Thyroid gland (tissue), 4 donors: ENCODE results near the gene LRTM1. TPM values are rescaled to one million over a fixed set of nuclear protein-coding genes. Genes with fewer than 3 reads are reported as not detected.

Source experiments
- DNase-seq, 2 donors: peaks; one replicate each; pipeline ENCODE4 v3.0.0-alpha.2; 2019
- H3K27ac ChIP-seq, 3 donors: fragments of 200-600 bp; sonication (generic); 1 replicate in 2 of 3; 2 replicates in 1 of 3; pipeline ENCODE4 v1.5.1; 2016 to 2019; ENCODE audit warnings: mild to moderate bottlenecking in 1 of 3, moderate library complexity in 1 of 3
- H3K27me3 ChIP-seq: fragments of 200-600 bp; sonication (generic); one replicate; pipeline ENCODE4 v1.5.1; 2019
- H3K36me3 ChIP-seq, 2 donors: fragments of 200-600 bp; sonication (generic); one replicate each; pipeline ENCODE4 v1.5.1; 2016 to 2019
- H3K4me1 ChIP-seq, 2 donors: fragments of 200-600 bp; sonication (generic); one replicate each; pipeline ENCODE4 v1.5.1; 2017 to 2019
- H3K4me3 ChIP-seq, 3 donors: fragments of 200-600 bp; sonication (generic); replicated peaks in 1 of 3; 1 replicate in 2 of 3; 2 replicates in 1 of 3; pipeline ENCODE4 v1.5.1; 2016; ENCODE audit warnings: mild to moderate bottlenecking in 1 of 3
- H3K9me3 ChIP-seq: fragments of 200-600 bp; sonication (generic); one replicate; pipeline ENCODE4 v1.5.1; 2017
- CTCF ChIP-seq, 6 experiments: fragments of 200-600 bp in 3 of 6; fragments of 450-650 bp in 3 of 6; sonication (generic) in 3 of 6; IDR thresholded peaks; one replicate each; pipeline ENCODE4 v1.5.1; 2016 to 2019; ENCODE audit warnings: antibody characterized with exemption in 6 of 6, mild to moderate bottlenecking in 2 of 6, inconsistent platforms in 1 of 6, moderate library complexity in 1 of 6
- POLR2A ChIP-seq, 2 donors: fragments of 450-650 bp; IDR thresholded peaks; one replicate each; pipeline ENCODE4 v1.6.1; 2017; ENCODE audit warnings: antibody characterized with exemption in 2 of 2, mild to moderate bottlenecking in 2 of 2, moderate library complexity in 1 of 2
- WGBS, 2 donors: methylation state at CpG; one replicate each; pipeline ENCODE4 v1.1.5; 2017; 5-methylcytosine and 5-hydroxymethylcytosine counted together
- intact Hi-C: fragments of 100-400 bp; cut with DNase I; formaldehyde crosslinking; loops from one replicate; pipeline ENCODE4 v1.15.1; 2023
- total RNA-seq, 4 donors: library from RNA; depleted of rRNA; stranded (reverse); fragments of >200 nt; gene quantifications; one replicate each; pipeline ENCODE4 v1.2.3, GENCODE V29; 2016

LRTM1 gene
- total RNA-seq, 4 donors from 2014 or later = not detected

DNA sequence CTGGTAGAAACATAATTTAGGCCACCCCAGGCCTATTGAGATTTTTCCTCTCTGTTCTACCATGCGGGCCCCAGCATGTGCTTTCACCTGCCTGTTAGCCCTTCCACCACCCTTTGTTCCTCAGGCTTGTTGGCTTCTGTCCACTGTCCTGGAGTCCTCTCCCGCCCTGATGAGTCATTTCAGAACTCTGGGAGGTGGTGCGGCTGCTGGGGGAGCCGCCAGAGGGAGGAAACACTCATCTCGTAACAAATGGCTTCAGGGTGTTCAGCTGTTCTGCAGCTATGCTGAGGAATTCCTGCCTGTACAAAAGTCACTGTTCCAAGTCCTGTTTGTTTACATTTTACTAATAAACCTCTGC, 36.3 kb downstream of the LRTM1 start:
- DNase-seq = peak; percentile 92 to 94
- TF ChIP-seq POLR2A (IDR thresholded peaks at IDR 0.05) = no peak
- peak in 5 of 6 experiments; percentile 27 to 69 (median 57) for TF ChIP-seq CTCF (IDR thresholded peaks at IDR 0.05)
- no peak overlapping the region for H3K4me3 ChIP-seq
- no peaks in the 10 kb centered on the region for H3K27me3 ChIP-seq
- H3K27ac ChIP-seq = peak overlapping the region; percentile 75 to 93 (median 84)
- 8 to 15% methylated on average over 4 to 5 of the region's 5 CpGs for WGBS, 2 donors
- no peaks in the 10 kb centered on the region for H3K9me3 ChIP-seq
- H3K4me1 ChIP-seq = peaks cover 10 to 20% of the 10 kb centered on the region in 2 donors
- intact Hi-C loops = no loop called here
- no peaks in the 10 kb centered on the region for H3K36me3 ChIP-seq

DNA sequence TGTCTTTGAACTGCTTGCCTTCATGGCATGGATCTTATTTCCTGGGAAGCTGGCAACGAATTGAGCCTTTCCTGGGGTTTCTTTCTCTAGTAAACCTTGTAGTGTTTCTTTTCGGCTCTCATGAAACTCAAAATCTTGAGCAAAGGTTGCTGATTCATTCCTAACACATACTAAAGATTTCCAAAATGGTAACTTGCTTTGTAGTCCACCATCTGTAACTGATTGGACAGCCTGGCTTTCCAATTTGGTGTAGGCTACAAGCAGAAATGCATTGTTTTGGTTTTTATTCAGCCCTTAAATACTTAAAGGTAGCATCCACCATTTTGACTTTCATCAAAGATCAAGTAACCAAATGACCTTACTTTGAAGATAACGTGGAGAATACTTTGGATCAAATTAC, 38.1 kb downstream of the LRTM1 start:
- no peaks in the 10 kb centered on the region for H3K36me3 ChIP-seq
- no peak for TF ChIP-seq CTCF (IDR thresholded peaks at IDR 0.05)
- no peak for TF ChIP-seq POLR2A (IDR thresholded peaks at IDR 0.05)
- no peak overlapping the region for H3K4me3 ChIP-seq
- H3K27ac ChIP-seq = no peak overlapping the region
- no peaks in the 10 kb centered on the region for H3K9me3 ChIP-seq
- no peak for DNase-seq
- intact Hi-C loops = no loop called here
- peaks cover 10 to 20% of the 10 kb centered on the region in 2 donors for H3K4me1 ChIP-seq
- WGBS, 2 donors = 72 to 96% methylated on average over 3 of the region's 3 CpGs
- H3K27me3 ChIP-seq = no peaks in the 10 kb centered on the region

DNA sequence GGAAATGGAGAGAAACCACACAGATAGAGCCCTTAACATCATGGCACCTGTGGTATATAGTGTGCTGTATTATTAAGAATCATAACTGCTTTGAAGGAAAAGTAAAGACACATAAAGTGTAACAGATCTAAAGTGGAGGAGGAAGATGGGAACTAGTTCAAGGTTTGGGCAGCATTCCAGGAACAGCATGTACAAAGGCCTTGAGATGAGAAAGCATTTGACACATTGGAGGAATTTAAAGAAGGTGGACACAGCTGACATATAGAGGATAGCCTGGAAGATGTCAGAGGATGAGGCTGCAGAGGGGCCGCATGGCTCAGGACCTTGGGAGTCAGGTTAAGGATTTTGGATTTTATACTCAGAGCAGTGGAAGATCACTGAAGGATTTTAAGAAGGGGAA, 39.0 kb downstream of the LRTM1 start:
- DNase-seq = no peak
- H3K4me1 ChIP-seq = peaks cover 10 to 20% of the 10 kb centered on the region in 2 donors
- 96 to 97% methylated on average over 1 of the region's 1 CpG for WGBS, 2 donors

GRCh38 chr3:54888162-54888561, 39.7 kb downstream of the LRTM1 start:
- H3K27ac ChIP-seq = no peak overlapping the region
- 87 to 92% methylated on average over 9 of the region's 9 CpGs for WGBS, 2 donors
- no peaks in the 10 kb centered on the region for H3K36me3 ChIP-seq
- H3K4me3 ChIP-seq = no peak overlapping the region
- H3K27me3 ChIP-seq = no peaks in the 10 kb centered on the region
- TF ChIP-seq CTCF (IDR thresholded peaks at IDR 0.05) = no peak
- no peak for TF ChIP-seq POLR2A (IDR thresholded peaks at IDR 0.05)
- peaks cover 10 to 20% of the 10 kb centered on the region in 2 donors for H3K4me1 ChIP-seq
- no peak for DNase-seq
- H3K9me3 ChIP-seq = no peaks in the 10 kb centered on the region
- intact Hi-C loops = no loop called here

More for the DNA sequence above, 39.0 kb downstream of the LRTM1 start:
- no peaks in the 10 kb centered on the region for H3K27me3 ChIP-seq
- intact Hi-C loops = no loop called here
- no peaks in the 10 kb centered on the region for H3K9me3 ChIP-seq
- H3K4me3 ChIP-seq = no peak overlapping the region
- TF ChIP-seq POLR2A (IDR thresholded peaks at IDR 0.05) (no peak), CTCF (IDR thresholded peaks at IDR 0.05) (no peak)
- H3K27ac ChIP-seq = no peak overlapping the region
- H3K36me3 ChIP-seq = no peaks in the 10 kb centered on the region

DNA sequence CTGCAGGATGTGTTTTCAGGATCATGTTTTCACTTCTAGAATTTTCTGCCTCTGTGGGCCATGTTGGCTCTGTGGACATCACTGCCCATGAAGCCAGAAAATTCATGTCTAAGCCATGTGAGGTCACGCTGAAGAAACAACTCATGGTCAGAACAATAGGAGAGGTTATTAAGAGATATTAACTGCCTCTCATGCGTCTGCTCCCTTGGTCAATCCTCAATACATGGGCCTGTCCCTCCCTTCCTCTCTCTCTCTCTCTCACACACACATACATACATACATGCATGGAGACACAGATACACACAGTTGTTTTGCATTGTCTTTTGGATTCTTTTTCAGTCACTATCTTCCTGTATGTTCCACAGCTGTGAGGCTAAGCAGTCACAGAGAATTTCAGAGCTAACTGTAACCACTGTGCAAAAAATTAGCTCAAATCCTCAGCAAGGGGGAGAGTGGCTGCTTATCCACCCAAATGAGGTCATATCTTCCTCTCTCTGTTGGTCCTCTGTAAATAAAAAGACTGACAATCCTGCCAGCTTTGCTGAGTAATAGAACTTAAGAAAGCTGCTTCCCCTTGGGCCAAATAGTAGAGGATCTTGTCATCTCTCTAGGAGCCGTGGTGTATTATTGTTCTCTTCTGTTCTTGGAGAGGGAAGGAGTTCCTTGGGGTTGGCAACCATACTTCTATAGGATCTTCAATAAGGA, 45.6 kb downstream of the LRTM1 start:
- WGBS, 2 donors = 38 to 47% methylated on average over 3 of the region's 3 CpGs
- H3K36me3 ChIP-seq = no peaks in the 10 kb centered on the region
- no peaks in the 10 kb centered on the region for H3K27me3 ChIP-seq
- no peak for TF ChIP-seq CTCF (IDR thresholded peaks at IDR 0.05)
- TF ChIP-seq POLR2A (IDR thresholded peaks at IDR 0.05) = no peak
- no peak overlapping the region for H3K4me3 ChIP-seq
- no peak overlapping the region for H3K27ac ChIP-seq
- intact Hi-C loops = no loop called here
- DNase-seq = no peak
- H3K4me1 ChIP-seq = peaks cover 0 to 9% of the 10 kb centered on the region in 2 donors
- no peaks in the 10 kb centered on the region for H3K9me3 ChIP-seq
